ENCODE data around the gene TCF7. TPM values are rescaled to one million over a fixed set of nuclear protein-coding genes. Genes with fewer than 3 reads are reported as not detected.

Gene TCF7
- total RNA-seq, 1 experiment from 2014 or later = 0.40 TPM

- DNase-seq (ENCODE audit: low read depth) = no peak
Observed at GRCh38 chr5:134090522-134090921, 24.0 kb upstream of the TCF7 start.

- no peak for DNase-seq (ENCODE audit: low read depth)
Observed at GRCh38 chr5:134091626-134092121, 22.8 kb upstream of the TCF7 start.

GRCh38 chr5:134092875-134093274, 21.6 kb upstream of the TCF7 start:
- peak; percentile 50 for DNase-seq (ENCODE audit: low read depth)

GRCh38 chr5:134093351-134093750, 21.1 kb upstream of the TCF7 start:
- no peak for DNase-seq (ENCODE audit: low read depth)

GRCh38 chr5:134095293-134095692, 19.2 kb upstream of the TCF7 start:
- DNase-seq (ENCODE audit: low read depth) = no peak

- no peak for DNase-seq (ENCODE audit: low read depth)
Observed at GRCh38 chr5:134095887-134096589, 18.4 kb upstream of the TCF7 start.

- no peak for DNase-seq (ENCODE audit: low read depth)
Observed at GRCh38 chr5:134097211-134097749, 17.2 kb upstream of the TCF7 start.

GRCh38 chr5:134098690-134099089, 15.8 kb upstream of the TCF7 start:
- no peak for DNase-seq (ENCODE audit: low read depth)

- DNase-seq (ENCODE audit: low read depth) = no peak
Observed at GRCh38 chr5:134099288-134099872, 15.1 kb upstream of the TCF7 start.

- no peak for DNase-seq (ENCODE audit: low read depth)
Observed at GRCh38 chr5:134099939-134100282, 14.6 kb upstream of the TCF7 start.

GRCh38 chr5:134100283-134101091, 14.0 kb upstream of the TCF7 start:
- DNase-seq (ENCODE audit: low read depth) = no peak

GRCh38 chr5:134101686-134102439, 12.6 kb upstream of the TCF7 start:
- peak; percentile 19 for DNase-seq (ENCODE audit: low read depth)

- DNase-seq (ENCODE audit: low read depth) = no peak
Observed at GRCh38 chr5:134103397-134103796, 11.1 kb upstream of the TCF7 start.

GRCh38 chr5:134103998-134104654, 10.4 kb upstream of the TCF7 start:
- no peak for DNase-seq (ENCODE audit: low read depth)

- no peak for DNase-seq (ENCODE audit: low read depth)
Observed at GRCh38 chr5:134106991-134107701, 7.3 kb upstream of the TCF7 start.

GRCh38 chr5:134107779-134108178, 6.7 kb upstream of the TCF7 start:
- no peak for DNase-seq (ENCODE audit: low read depth)

GRCh38 chr5:134110382-134110781, 4.1 kb upstream of the TCF7 start:
- no peak for DNase-seq (ENCODE audit: low read depth)

GRCh38 chr5:134111741-134112647, 2.5 kb upstream of the TCF7 start:
- DNase-seq (ENCODE audit: low read depth) = peak; percentile 34

GRCh38 chr5:134112726-134113362, 1.6 kb upstream of the TCF7 start:
- no peak for DNase-seq (ENCODE audit: low read depth)
